TTC549 (cell line): ENCODE measurements around the gene GFER.
"Not testable (repeated sequence)": the region's sequence is repeated elsewhere in the genome, so short reads cannot be mapped to it uniquely, and the experiment has no call there.

Experiments used
- FAIRE-seq: peaks from 2 replicates; lab custom pipeline; 2012; peaks lifted over from hg19 to GRCh38; lab: Jason Lieb, UNC

The GFER gene

DNA sequence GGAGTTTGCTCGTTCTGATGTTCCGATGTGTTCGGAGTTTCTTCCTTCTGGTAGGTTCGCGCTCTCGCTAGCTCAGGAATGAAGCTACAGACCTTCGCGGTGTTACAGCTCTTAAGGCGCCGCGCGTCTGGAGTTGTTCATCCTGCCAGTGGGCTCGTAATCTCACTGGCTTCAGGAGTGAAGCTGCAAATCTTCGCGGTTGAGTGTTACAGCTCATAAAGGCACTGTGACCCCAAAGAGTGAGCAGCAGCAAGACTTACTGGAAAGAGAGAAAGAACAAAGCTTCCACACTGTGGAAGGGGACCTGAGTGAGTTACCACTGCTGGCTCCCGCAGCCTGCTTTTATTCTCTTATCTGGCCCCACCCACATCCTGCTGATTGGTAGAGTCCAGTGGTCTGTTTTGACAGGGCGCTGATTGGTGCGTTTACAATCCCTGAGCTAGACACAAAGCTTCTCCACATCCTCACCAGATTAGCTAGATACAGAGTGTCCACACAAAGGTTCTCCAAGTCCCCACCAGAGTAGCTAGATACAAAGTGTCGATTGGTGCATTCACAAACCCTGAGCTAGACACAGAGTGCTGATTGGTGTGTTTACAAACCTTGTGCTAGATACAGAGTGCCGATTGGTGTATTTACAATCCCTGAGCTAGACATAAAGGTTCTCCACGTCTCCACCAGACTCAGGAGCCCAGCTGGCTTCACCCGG lies 26.4 kb upstream of the GFER start:
- FAIRE-seq, result not testable (repeated sequence)

DNA sequence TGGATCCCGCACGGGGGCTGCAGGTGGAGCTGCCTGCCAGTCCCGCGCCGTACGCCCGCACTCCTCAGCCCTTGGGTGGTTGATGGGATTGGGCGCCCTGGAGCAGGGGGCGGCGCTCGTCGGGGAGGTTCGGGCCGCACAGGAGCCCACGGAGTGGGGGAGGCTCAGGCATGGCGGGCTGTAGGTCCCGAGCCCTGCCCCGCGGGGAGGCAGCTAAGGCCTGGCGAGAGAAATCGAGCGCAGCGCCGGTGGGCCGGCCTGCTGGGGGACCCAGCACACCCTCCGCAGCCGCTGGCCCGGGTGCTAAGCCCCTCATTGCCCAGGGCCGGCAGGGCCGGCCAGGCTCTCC lies 25.9 kb upstream of the GFER start:
- FAIRE-seq, result not testable (repeated sequence)

DNA sequence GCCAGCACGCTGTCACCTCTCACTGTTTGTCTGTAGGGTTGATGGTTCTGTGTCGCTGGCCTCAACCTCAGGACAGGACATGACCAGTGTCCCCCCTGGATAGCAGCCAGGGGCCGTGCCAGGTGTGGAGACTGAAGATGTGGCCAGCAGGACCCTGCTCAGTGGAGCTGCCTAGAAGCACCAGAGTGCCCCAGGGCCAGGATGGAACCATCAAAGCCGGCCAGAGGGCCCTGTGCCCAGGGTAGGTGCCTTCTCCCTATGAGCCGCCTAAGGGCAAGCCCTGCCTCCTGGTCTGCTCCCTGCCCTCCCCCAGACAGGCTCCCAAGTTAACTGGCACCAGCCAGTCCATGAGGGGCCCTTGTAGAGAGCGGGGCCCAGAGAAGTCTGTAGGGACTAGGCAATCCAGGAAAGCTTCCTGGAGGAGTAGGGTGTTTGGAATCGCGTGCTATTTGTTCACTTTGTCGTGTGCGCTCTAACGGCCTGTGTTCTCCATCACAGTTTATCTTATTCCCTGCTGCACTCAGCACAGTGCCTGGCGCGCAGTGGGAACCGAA lies 25.2 kb upstream of the GFER start:
- no peak for FAIRE-seq

DNA sequence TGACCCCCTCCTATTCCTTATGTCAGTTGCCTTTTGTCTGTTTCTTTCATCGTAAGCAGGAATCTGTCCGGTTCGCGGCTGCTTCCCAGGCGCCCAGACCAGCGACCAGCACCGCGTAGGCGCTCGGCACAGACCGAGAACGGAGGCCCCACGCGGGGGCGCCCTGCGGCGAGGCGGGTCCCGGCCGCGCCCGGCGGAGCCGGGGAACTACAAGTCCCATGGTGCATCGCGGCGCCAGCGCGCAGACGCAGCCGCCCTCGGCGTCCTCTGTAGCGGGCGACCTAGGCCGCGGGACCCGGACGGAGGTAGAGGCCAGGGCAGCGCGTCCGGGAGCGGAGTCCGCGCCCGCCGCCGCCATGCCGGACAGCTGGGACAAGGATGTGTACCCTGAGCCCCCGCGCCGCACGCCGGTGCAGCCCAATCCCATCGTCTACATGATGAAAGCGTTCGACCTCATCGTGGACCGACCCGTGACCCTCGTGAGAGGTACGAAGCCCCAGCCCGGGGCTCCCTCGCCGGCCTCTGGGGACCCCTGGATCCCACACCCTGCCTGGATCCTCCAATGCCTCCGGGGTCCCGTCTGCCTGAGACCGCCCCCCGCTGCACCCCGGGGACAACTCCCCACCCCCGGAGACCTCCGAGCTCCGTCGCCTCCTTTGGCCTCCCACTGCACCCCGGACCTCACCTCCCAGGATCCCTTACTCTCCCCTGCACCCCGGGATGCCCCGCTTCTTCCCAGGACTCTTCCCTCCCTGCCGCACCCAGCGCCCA lies 24.5 kb upstream of the GFER start, which contains the start of gene NDUFB10:
Gene NDUFB10, plus strand, starts transcription at position 270 of the 771 bp plus-strand sequence. Its CDS starts 87 bp downstream, at position 357.
- no peak for FAIRE-seq

DNA sequence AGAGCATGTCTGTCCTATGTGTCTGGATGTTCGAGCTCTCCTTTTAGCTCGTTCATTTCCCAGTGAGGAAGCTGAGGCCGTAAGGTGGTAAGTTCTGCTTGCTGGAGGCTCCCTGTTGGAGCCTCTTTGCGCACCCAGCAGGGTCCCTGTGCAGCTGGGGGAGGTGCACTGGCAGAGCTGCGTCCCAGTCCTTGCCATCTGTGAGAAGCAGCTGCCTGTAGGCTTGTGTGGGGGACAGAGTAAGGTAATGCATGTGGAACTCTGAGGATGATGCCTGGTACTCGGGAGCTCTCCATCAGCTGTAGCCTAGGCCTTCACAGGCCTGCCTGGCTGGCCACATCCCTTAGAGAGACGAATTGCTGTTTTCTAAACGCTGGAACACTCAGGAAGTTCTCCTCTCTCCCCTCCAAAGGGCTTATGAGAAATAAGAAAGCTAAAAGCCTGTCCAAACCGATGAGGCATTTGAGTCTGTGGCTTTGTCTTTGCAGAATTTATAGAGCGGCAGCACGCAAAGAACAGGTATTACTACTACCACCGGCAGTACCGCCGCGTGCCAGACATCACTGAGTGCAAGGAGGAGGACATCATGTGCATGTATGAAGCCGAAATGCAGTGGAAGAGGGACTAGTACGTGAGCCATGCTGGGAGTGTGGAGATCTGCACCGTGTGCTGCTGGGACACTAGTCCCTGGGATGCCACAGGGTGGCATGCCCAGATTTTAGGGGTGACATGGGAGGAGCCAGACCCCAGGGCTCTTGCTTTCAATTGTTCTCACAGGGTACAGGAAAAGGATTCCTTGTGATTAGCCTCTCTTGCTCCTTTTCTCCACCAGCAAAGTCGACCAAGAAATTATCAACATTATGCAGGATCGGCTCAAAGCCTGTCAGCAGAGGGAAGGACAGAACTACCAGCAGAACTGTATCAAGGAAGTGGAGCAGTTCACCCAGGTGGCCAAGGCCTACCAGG lies 23.0 kb upstream of the GFER start:
- peak; percentile 53 for FAIRE-seq

DNA sequence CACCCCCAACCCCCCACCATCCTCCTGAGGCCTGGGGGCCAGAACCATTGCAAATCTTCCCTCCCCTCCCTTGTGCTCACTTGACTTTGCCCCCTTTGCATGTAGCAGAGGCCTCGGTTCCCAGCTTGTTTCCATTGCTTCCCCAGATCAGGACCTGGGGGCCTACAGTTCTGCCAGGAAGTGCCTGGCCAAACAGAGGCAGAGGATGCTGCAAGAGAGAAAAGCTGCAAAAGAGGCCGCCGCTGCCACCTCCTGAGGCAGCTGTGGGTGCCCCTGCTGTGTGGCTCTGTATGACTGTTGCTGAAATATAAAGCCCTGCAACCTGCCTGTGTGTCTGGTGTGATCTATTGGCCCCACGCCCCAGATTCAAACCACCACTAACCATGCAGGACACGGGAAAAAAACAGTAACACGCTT lies 22.3 kb upstream of the GFER start:
- no peak for FAIRE-seq

DNA sequence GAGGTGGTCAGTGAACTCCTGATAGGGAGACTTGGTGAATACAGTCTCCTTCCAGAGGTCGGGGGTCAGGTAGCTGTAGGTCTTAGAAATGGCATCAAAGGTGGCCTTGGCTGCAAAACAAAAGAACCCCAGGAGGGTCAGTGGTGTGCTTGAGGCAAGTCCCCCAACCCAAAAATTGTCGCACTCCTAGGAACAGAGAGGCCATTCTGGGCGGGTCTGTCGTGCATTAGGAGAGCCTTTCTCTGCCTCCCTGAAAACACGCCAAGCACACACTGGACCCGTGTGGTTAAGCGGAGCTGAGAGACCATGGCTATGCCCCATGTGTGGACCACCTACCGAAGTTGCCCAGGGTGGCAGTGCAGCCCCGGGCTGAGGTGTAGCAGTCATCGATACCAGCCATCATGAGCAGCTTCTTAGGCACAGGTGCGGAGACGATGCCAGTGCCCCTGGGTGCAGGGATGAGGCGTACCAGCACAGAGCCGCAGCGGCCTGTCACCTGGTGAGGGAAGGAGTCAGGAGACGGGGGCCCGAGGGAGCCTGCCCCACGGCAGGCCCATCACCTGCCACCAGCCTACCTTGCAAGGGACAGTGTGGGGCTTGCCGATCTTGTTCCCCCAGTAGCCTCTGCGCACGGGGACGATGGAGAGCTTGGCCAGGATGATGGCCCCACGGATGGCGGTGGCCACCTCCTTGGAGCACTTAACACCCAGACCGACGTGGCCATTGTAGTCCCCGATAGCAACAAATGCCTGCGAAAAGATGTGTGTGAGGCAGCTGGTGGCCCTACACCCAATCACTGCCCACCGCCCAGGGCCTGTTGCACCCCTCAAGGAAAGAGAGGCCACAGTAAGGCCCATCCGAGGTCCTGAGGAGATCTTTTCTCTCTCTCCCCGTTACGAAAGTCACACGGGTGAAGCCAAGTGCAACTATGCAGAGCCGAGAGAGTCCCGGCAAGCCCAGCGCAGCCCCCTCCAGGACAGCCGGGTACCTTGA lies 21.5 kb upstream of the GFER start:
- FAIRE-seq, result not testable (repeated sequence)

DNA sequence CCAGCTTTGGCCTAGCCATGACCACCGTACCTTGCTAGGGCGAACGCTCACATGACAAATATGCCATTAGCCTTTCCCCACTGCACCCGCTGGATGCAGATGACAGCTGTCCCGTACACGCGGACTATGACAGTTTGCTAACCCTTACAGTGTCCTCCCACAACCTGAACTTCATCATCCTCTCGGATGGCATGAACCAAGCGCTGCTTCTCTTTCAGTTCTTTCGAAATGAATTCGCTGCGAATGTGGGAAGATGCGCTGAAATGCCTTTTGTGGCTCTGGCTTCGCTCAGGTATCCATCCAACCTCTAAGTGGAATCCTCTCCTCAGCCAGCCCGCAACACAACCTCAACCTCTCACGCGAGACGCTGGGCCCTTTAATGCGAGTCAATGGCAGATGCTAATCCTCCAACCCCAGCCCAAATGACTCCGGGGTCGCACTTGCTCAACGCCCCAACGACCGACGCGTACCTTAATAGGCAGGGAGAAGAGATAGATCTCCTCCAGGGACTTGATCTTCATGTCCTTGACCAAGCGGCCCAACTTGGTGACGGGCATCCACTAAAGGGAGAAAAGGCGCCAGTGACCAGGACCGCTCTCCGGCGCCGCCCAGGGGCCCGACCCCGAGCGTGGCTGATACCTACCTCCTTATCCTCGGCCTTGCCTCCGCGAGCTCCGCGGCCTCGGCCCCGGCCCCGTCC lies 20.0 kb upstream of the GFER start:
- FAIRE-seq, result no peak

DNA sequence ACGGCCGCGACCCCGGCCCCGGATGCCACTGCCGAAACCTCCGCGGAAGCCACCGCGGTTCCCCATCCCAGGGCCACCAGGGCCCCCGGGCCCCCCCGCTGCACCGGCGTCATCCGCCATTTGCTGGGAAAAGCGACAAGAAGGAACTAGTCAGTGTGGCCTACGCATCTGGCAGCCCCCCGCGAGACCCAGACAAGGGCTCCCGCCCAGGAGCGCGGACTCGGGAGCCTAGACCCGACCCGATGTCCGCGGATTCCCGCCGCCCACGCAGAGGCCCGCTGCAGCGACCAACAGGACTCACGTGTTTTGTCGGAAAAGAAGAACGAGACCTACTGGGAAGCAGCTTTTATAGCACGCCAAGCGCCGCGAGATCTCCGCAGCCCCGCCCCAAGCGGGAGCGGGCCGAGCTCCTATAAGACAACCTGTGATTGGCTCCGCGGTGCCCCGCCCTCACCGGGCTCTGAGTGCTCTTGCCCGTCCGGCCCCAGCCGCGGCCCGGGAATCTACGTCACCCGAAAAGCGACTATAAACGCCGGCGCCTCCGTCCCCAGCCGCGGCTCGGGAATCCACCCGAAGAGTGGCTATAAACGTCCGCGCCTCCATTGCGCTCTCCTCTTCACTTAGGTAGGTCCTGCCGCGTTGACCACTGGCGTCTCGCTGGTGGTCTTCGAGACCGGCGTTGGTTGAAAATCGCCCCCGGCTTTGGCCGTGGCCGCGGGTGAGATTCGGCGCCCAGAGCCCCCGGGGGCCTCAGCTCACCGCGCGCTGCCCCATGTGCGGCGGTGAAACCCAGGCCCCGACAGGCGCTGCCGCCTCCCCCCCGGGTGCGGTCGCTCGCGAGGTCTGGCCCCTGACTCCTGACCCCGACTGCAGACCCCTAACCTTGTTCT lies 19.2 kb upstream of the GFER start, which contains the start of gene RPS2:
Gene RPS2, minus strand, starts transcription at position 321 of the 890 bp plus-strand sequence. Its CDS starts 201 bp downstream, at position 120.
- FAIRE-seq, result peak; percentile 76

DNA sequence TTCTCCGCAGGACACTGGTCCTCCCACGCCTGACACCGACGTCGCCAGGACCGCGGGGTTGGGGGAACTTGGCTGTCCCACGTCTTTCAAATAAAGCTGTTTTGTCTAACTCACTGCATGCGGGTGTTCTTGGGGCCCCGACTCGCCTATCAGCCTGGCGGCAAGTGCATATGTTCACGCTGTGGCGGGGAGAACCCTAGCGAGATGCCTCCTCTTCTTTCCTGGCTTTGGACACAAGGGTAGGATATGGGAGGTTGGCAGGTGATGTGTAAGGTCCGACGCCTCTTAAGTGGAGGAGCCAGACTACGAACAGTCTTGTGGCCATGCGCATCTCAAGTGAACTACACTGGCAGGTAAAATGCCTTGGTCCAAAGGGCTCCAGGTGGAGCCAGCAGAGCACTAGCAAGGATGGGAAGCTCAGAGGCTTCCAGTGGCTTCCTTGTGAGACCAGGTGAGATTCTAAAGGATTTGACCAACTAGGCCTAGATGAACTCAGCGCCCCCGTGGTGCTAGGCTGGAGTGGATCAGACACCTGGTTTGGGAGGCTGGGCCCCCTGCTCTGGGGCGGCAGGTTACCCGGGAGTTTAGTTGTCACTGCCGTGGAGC lies 18.5 kb upstream of the GFER start:
- FAIRE-seq, result no peak

DNA sequence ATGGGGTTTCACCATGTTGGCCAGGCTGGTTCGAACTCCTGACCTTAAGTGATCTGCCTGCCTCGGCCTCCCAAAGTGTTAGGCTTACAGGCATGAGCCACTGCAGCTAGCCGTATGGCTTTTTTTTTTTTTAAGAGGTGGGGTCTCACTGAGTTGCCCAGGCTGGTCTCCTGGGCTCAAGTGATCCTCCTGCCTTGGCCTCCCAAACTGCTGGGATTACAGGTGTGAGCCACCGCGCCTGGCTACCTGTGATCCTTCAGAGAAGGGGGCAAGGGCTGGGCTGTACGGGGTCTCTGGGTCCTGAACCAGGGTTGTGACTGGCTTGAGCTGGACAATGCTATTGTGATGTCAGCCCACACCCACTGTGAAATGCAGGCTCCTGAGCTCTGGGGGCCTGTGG lies 17.5 kb upstream of the GFER start, which contains the start of gene RNF151:
Gene RNF151, plus strand, starts transcription at position 397 of the 400 bp plus-strand sequence. CDS start 26 bp downstream, outside the sequence.
- no peak for FAIRE-seq

DNA sequence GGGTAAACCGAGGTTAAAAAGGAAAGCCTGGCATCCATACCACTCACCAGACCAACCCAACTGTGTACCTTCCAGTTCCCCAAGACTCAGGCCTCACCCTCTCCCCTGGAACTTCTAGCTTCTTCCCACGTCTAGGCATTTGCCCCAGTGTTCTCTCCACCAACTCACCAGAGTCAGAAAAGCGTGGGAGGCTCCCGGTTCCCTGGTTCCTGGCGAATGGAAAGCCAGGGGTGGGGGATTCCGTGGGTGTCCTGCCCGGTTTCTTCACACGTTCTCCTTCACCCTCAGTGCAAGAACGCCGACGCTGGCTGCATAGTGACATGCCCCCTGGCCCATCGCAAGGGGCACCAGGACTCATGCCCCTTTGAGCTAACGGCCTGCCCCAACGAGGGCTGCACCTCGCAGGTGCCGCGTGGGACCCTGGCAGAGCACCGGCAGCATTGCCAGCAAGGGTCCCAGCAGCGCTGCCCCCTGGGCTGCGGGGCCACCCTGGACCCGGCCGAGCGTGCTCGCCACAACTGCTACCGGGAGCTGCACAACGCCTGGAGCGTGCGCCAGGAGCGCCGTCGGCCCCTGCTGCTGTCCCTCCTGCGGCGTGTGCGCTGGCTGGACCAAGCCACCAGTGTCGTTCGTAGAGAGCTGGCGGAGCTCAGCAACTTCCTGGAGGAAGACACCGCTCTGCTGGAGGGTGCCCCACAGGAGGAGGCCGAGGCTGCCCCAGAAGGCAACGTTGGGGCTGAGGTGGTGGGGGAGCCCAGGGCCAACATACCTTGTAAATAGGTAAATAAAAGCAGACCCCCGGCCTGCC lies 15.6 kb upstream of the GFER start:
- no peak for FAIRE-seq

DNA sequence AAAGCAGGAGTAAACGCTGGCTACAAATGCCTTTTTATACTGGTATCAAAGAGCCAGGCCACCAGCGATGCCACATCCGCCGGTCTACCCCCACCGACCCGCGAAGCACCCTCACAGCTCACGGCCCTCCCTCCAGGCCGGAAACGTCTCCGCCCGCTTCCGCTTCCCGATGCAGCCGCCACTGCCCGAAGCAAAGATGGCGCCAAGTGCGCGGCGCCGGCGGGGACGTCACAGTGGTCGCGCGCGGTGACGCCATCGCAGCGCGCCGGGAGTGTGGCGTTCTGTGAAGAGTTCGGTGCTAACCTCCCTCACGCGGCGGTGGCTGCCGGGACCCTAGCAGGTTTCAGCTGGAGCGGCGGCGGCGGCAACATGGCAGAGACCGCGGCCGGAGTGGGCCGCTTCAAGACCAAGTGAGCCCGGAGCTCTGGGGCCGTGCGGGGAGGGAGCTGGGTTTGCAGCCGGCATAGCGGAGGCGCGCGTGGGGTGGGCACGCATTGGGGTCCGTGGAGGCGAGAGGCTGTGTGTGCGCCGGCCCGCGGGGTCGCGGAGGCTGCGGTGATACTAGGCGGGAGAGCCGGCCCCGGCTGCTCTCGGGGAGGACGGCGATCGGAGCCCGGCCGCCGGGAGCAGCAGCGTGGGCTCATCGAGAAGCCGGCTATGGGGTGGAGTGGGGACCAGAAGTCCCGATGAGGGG lies 12.1 kb upstream of the GFER start, which contains the start of gene TBL3:
Gene TBL3, plus strand, starts transcription at position 258 of the 694 bp plus-strand sequence. Its CDS starts 112 bp downstream, at position 370.
- no peak for FAIRE-seq

DNA sequence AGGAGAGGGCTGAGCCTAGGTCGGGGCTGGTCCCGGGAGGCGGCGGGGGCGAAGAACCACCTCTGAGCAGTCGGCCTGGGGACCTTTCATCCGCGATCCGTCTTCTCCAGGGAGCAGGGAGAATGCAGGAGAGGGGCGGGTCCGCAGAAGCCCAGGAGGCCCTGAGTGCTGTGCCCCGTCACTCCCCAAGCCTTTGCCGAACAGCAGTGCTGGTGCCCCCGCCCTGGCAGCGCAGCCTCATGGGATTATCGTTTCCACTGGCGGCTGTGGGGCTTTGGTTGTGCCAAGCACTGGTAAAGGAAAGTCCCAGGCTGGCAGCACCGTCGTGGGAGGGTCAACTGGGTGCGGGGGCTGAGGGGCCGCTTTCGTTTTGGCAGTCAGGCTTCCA lies 11.5 kb upstream of the GFER start:
- FAIRE-seq, result no peak

DNA sequence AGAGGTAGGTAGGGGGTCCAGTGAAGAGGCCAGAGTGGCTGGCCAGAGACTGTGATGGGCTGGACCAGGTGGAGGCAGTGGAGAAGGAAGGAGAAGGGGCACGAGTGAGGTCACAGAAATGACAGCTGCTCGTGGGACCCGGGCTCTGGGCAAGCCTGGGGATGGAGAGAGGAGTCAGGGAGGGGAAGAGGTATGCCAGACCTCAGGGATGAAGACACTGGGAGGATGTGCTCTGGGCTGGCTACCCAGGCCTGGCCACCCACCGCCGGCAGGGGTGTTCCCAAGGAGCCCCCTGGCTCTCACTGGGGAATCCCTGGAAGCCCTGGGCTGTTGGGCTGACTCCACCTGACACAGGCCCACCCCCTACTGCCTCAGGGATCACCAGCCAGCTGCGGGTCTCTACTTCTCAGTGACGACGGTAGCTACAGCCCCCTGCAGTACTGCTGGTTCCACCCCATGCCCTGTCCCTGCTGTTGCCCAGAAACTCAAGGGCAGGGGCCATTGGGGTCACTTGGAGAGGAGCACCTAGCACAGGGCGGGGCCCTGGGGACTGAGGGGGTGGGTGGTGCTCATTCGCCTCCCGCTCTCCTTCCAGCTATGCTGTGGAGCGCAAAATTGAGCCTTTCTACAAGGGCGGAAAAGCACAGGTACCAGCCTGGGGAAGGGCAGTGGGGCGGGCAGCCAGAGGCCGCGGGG lies 10.4 kb upstream of the GFER start:
- no peak for FAIRE-seq
